Kidney epithelial cell (primary cell): ENCODE data around the gene OTOA. TPM values are rescaled to one million over a fixed set of nuclear protein-coding genes. Genes with fewer than 3 reads are reported as not detected.
"Not testable (repeated sequence)": the region's sequence is repeated elsewhere in the genome, so short reads cannot be mapped to it uniquely, and the experiment has no call there.

ENCODE experiments used
- DNase-seq: peaks from one replicate; pipeline ENCODE4 v3.0.0-alpha.2; 2010; ENCODE audit warnings: low read depth
- H3K27me3 ChIP-seq: 2 replicates; pipeline ENCODE4 v1.6.0; 2011; ENCODE audit warnings: low read length; ENCODE audit not compliant: control insufficient read depth, insufficient read depth
- H3K36me3 ChIP-seq: 2 replicates; pipeline ENCODE4 v1.5.1; 2011; ENCODE audit warnings: low read length; ENCODE audit not compliant: control insufficient read depth, insufficient read depth
- H3K4me3 ChIP-seq: 2 replicates; pipeline ENCODE4 v1.5.1; 2011; ENCODE audit warnings: low read depth, mild to moderate bottlenecking, control low read depth, low read length
- total RNA-seq: library from RNA; depleted of rRNA; stranded (reverse); fragments of >200 nt; gene quantifications from 2 replicates; pipeline ENCODE4 v1.2.3, GENCODE V29; 2015

Gene OTOA
- total RNA-seq, 1 donor from 2014 or later = 0.17 TPM

GRCh38 chr16:21756192-21757079 is 92.7 kb downstream of the OTOA start:
- H3K36me3 ChIP-seq, H3K27me3 ChIP-seq, DNase-seq, H3K4me3 ChIP-seq: not testable (repeated sequence)

- not testable (repeated sequence) for H3K36me3 ChIP-seq, H3K4me3 ChIP-seq, H3K27me3 ChIP-seq, DNase-seq
These were observed 93.4 kb downstream of the OTOA start for GRCh38 chr16:21757080-21757671.

- H3K27me3 ChIP-seq, DNase-seq, H3K36me3 ChIP-seq, H3K4me3 ChIP-seq: not testable (repeated sequence)
These were observed 104.5 kb downstream of the OTOA start for GRCh38 chr16:21768280-21768679.

- not testable (repeated sequence) for H3K4me3 ChIP-seq, H3K36me3 ChIP-seq, H3K27me3 ChIP-seq, DNase-seq
These were observed 105.0 kb downstream of the OTOA start for GRCh38 chr16:21768810-21769209.

GRCh38 chr16:21769284-21769683 is 105.5 kb downstream of the OTOA start:
- DNase-seq = peak; percentile 64
- not testable (repeated sequence) for H3K36me3 ChIP-seq, H3K4me3 ChIP-seq, H3K27me3 ChIP-seq

- not testable (repeated sequence) for DNase-seq
These were observed 106.8 kb downstream of the OTOA start for GRCh38 chr16:21770584-21770983.

GRCh38 chr16:21772547-21773206 is 108.9 kb downstream of the OTOA start:
- H3K36me3 ChIP-seq, DNase-seq: not testable (repeated sequence)

More at GRCh38 chr16:21770584-21770983, 106.8 kb downstream of the OTOA start:
- H3K36me3 ChIP-seq, H3K27me3 ChIP-seq, H3K4me3 ChIP-seq: not testable (repeated sequence)

GRCh38 chr16:21773207-21773553 is 109.4 kb downstream of the OTOA start:
- H3K36me3 ChIP-seq, DNase-seq, H3K4me3 ChIP-seq, H3K27me3 ChIP-seq: not testable (repeated sequence)

More at GRCh38 chr16:21772547-21773206, 108.9 kb downstream of the OTOA start:
- H3K27me3 ChIP-seq, H3K4me3 ChIP-seq: not testable (repeated sequence)

GRCh38 chr16:21780525-21780924 is 116.8 kb downstream of the OTOA start:
- H3K4me3 ChIP-seq, DNase-seq, H3K36me3 ChIP-seq, H3K27me3 ChIP-seq: not testable (repeated sequence)

- not testable (repeated sequence) for H3K4me3 ChIP-seq, H3K36me3 ChIP-seq, DNase-seq, H3K27me3 ChIP-seq
These were observed 126.7 kb downstream of the OTOA start for GRCh38 chr16:21790506-21790905.

GRCh38 chr16:21793310-21793709 is 129.5 kb downstream of the OTOA start:
- not testable (repeated sequence) for H3K36me3 ChIP-seq, H3K27me3 ChIP-seq, H3K4me3 ChIP-seq, DNase-seq

GRCh38 chr16:21798601-21799000 is 134.8 kb downstream of the OTOA start:
- not testable (repeated sequence) for H3K36me3 ChIP-seq, H3K4me3 ChIP-seq, DNase-seq, H3K27me3 ChIP-seq
